ENCODE data around the gene DCAF12.

DNA sequence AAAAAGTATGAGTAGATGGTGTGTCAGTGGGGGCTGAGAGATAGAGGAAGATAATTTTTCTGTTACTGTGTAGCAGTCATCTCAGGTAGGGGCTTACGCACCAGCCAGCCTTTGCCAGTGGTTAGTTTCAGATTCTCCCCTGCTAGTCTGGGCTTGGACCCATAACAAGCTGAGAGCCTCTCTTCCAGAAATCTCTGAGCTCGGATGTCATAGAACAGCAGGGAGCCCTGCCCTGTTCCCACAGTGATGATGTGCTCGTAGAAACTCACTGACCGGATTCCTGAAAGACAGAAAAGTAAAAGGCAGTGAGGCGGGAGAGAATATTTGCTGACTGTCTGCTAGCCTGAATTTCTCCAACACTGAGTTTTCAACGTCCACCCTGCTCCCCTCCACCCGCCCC, 37.2 kb downstream of the DCAF12 start:
- TF ChIP-seq, protein P1, sequence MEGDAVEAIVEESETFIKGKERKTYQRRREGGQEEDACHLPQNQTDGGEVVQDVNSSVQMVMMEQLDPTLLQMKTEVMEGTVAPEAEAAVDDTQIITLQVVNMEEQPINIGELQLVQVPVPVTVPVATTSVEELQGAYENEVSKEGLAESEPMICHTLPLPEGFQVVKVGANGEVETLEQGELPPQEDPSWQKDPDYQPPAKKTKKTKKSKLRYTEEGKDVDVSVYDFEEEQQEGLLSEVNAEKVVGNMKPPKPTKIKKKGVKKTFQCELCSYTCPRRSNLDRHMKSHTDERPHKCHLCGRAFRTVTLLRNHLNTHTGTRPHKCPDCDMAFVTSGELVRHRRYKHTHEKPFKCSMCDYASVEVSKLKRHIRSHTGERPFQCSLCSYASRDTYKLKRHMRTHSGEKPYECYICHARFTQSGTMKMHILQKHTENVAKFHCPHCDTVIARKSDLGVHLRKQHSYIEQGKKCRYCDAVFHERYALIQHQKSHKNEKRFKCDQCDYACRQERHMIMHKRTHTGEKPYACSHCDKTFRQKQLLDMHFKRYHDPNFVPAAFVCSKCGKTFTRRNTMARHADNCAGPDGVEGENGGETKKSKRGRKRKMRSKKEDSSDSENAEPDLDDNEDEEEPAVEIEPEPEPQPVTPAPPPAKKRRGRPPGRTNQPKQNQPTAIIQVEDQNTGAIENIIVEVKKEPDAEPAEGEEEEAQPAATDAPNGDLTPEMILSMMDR (IDR thresholded peaks at IDR 0.05): no peak
- TF ChIP-seq ZFX (IDR thresholded peaks at IDR 0.05; ENCODE audit: borderline replicate concordance): no peak
